Muscle layer of duodenum (tissue), 2 donors: ENCODE results near the gene ACSF3.
"Not testable (repeated sequence)": the region's sequence is repeated elsewhere in the genome, so short reads cannot be mapped to it uniquely, and the experiment has no call there.

Source experiments
- H3K27ac ChIP-seq: one replicate; pipeline ENCODE4 v1.7.0; 2013; ENCODE audit warnings: mild to moderate bottlenecking, low read length
- H3K27me3 ChIP-seq: one replicate; pipeline ENCODE4 v1.7.0; 2013; ENCODE audit warnings: low read depth, mild to moderate bottlenecking, control low read depth, low read length
- H3K36me3 ChIP-seq, 2 donors: one replicate each; pipeline ENCODE4 v1.7.0; 2013; ENCODE audit warnings: low read length in 2 of 2, control low read depth in 1 of 2, mild to moderate bottlenecking in 1 of 2; ENCODE audit not compliant: insufficient read depth in 2 of 2, control insufficient read depth in 1 of 2
- H3K4me1 ChIP-seq, 2 donors: one replicate each; pipeline ENCODE4 v1.7.0; 2013; ENCODE audit warnings: low read length in 2 of 2, mild to moderate bottlenecking in 2 of 2, control low read depth in 1 of 2, moderate library complexity in 1 of 2; ENCODE audit not compliant: insufficient read depth in 2 of 2, control insufficient read depth in 1 of 2
- H3K4me3 ChIP-seq, 2 donors: one replicate each; pipeline ENCODE4 v1.7.0; 2013; ENCODE audit warnings: low read length in 2 of 2, low read depth in 1 of 2, mild to moderate bottlenecking in 1 of 2
- H3K9me3 ChIP-seq, 2 donors: one replicate each; pipeline ENCODE4 v1.7.0; 2013; ENCODE audit warnings: low read length in 2 of 2, control low read depth in 1 of 2, mild to moderate bottlenecking in 1 of 2; ENCODE audit not compliant: control insufficient read depth in 1 of 2
- donor health status: healthy.

ACSF3 gene

DNA sequence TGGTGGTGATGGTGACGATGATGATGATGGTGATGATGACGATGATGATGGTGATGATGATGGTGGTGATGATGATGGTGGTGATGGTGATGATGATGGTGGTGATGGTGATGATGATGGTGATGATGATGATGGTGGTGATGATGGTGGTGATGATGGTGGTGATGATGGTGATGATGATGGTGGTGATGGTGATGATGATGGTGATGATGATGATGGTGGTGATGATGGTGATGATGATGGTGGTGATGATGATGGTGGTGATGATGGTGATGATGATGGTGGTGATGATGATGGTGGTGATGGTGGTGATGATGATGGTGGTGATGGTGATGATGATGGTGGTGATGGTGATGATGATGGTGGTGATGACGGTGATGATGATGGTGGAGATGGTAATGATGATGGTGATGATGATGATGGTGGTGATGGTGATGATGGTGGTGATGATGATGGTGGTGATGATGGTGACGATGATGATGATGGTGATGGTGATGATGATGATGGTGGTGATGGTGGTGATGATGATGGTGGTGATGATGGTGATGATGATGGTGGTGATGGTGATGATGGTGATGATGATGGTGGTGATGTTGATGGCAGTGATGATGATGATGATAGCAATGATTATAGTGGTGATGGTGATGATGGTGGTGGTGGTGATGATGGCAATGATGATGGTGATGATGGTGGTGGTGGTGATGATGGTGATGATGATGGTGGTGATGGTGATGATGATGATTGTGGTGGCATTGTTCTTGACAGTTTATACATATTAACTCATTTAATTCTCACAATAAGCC is 24.6 kb upstream of the ACSF3 start:
- not testable (repeated sequence) for H3K9me3 ChIP-seq, H3K27me3 ChIP-seq, H3K4me3 ChIP-seq, H3K36me3 ChIP-seq, H3K27ac ChIP-seq
- H3K4me1 ChIP-seq, result peaks cover 0 to 14% of the 10 kb centered on the region in 2 donors

- no peak overlapping the region for H3K27ac ChIP-seq
- H3K4me1 ChIP-seq, result peaks cover 0 to 14% of the 10 kb centered on the region in 2 donors
- H3K36me3 ChIP-seq, result no peaks in the 10 kb centered on the region
- H3K27me3 ChIP-seq, result peaks cover 8% of the 10 kb centered on the region
- H3K9me3 ChIP-seq, result no peaks in the 10 kb centered on the region
- H3K4me3 ChIP-seq, result no peak overlapping the region
Measured at GRCh38 chr16:89069920-89070319, 23.7 kb upstream of the ACSF3 start.

- Histone ChIP-seq H3K27me3 (peaks cover 8% of the 10 kb centered on the region), H3K4me3 (no peak overlapping the region), H3K36me3 (no peaks in the 10 kb centered on the region)
Measured at GRCh38 chr16:89070590-89070989, 23.1 kb upstream of the ACSF3 start.

GRCh38 chr16:89071686-89072547 is 21.7 kb upstream of the ACSF3 start:
- H3K36me3 ChIP-seq, result no peaks in the 10 kb centered on the region
- peak overlapping the region in 1 of 2 donors; percentile 15 for H3K4me3 ChIP-seq
- peaks cover 0 to 14% of the 10 kb centered on the region in 2 donors for H3K4me1 ChIP-seq
- H3K27me3 ChIP-seq, result peaks cover 8% of the 10 kb centered on the region
- no peaks in the 10 kb centered on the region for H3K9me3 ChIP-seq
- no peak overlapping the region for H3K27ac ChIP-seq

More at GRCh38 chr16:89070590-89070989, 23.1 kb upstream of the ACSF3 start:
- Histone ChIP-seq H3K9me3 (no peaks in the 10 kb centered on the region), H3K27ac (no peak overlapping the region), H3K4me1 (peaks cover 0 to 14% of the 10 kb centered on the region in 2 donors)

DNA sequence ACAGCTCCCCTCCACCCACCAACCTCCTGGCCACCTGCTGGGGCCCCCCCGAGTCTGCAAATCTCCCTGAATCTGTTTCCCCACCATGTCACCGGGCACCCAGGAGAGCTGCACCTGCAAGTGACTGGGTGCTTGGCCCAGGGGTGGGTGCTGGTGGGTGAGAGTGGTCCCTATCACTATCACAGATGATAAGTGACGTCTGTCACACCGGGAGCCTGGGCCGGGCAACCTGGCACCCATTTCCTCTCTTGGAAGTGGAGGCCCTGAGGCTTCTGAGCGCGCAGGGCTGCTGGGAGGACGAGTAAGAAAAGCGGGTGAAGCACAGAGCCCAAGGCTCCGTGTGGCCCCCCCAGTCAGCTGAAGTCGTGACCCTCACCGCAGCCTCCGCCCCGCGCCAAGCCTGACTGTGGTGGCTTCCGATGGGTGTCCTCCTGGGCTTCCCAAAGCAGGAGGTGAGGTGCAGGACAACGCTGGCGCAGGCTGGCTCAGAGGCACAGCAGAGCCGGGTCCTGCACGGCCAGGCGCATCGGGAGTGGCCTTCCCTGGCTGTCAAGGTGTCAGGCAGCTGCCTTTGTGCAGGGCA is 21.0 kb upstream of the ACSF3 start:
- H3K27ac ChIP-seq, result no peak overlapping the region
- peak overlapping the region in 1 of 2 donors; percentile 15 for H3K4me3 ChIP-seq
- H3K4me1 ChIP-seq, result peaks cover 0 to 14% of the 10 kb centered on the region in 2 donors
- H3K36me3 ChIP-seq, result no peaks in the 10 kb centered on the region
- H3K9me3 ChIP-seq, result no peaks in the 10 kb centered on the region
- peaks cover 8% of the 10 kb centered on the region for H3K27me3 ChIP-seq

DNA sequence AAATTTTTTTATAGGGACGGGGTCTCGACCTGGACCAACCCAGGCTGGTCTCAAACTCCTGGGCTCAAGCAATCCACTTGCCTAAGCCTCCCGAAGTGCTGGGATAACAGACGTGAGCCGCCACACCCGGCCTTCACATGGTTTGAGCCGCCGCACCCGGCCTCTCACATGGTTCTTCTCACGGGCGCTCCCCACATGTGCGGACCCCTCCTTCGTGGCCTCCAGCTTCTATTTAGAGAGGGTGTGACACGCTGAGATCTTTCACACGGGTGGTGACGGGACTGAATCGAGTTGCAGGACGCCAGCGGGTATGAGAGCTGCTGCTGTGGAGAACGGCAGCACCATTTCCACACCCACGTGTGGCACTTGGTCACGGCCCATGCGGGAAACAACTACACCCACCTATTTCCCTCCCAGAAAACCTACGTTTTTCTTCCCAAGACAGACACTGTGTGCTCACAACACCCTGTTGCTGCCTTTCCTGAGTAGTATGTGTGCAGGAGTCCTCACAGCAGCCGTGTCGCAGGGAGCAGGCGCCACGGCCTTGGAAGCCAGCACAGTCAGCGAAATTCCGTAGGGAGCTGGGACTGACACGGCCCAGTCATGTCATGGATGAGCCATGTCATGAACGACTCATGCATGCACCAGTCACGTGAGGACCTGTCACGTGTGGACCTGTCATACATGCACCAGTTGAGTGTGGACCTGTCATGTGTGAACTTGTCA is 20.1 kb upstream of the ACSF3 start:
- Histone ChIP-seq H3K36me3 (no peaks in the 10 kb centered on the region), H3K27me3 (peaks cover under 1% of the 10 kb centered on the region), H3K4me3 (no peak overlapping the region), H3K4me1 (peaks cover 0 to 14% of the 10 kb centered on the region in 2 donors), H3K9me3 (no peaks in the 10 kb centered on the region), H3K27ac (no peak overlapping the region)

GRCh38 chr16:89074072-89074674 is 19.5 kb upstream of the ACSF3 start:
- H3K27ac ChIP-seq, H3K4me3 ChIP-seq: not testable (repeated sequence)
- peaks cover 0 to 14% of the 10 kb centered on the region in 2 donors for H3K4me1 ChIP-seq

DNA sequence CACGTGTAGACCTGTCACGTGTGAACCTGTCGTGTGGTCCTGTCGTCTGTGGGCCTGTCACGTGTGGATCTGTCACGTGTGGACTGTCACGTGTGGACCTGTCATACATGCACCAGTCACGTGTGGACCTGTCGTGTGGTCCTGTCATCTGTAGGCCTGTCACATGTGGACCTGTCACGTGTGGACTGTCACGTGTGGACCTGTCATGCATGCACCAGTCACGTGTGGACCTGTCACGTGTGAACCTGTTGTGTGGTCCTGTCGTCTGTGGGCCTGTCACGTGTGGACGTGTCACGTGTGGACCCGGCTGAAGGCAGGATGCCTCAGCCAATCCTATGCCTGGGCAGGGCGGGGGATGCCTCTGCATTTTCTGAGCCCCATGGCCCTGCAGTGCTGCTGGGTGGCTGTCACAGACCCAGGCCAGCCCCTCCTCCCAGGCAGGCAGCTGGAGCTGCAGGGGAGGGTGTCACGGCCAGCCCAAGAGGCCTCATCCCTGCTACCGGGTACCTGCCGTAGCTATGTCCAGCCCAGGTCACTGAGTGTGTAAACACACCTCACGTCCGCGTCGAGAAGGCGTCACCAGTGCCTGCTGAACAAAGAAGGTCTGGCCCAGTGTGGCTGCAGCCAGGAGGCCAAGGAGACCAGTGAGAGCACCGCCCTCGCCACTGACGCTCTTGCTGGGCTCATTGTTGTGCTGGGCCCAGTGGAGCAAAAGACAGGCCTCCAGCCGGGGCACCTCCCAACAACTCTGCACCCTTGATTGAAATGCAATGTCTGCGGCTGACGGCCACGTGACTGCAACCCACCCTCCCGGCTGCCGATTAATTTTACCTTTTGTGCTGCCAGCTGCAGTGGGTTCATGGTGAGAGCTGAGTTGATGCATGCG is 18.6 kb upstream of the ACSF3 start:
- H3K27ac ChIP-seq, result no peak overlapping the region

More at GRCh38 chr16:89074072-89074674, 19.5 kb upstream of the ACSF3 start:
- not testable (repeated sequence) for H3K9me3 ChIP-seq, H3K36me3 ChIP-seq, H3K27me3 ChIP-seq

DNA sequence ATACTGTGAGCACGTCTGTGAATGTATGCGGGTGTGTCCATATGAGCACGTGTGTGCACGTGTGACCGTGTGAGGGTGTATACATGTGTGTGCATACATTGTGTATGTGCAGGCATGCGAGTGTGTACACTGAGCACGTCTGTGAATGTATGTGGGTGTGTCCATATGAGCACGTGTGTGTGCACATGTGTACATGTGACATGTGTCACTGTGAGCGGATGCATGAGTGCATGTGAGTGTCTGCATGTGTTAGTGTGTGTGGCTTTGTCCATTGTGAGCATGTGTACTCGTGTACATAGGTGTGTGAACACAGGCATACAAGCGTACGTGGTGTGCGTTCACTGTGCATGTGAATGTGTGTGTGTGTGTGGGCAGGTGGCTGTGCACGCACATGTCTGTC is 17.5 kb upstream of the ACSF3 start:
- Histone ChIP-seq H3K9me3 (no peaks in the 10 kb centered on the region), H3K4me1 (peaks cover 0 to 14% of the 10 kb centered on the region in 2 donors), H3K27me3 (no peaks in the 10 kb centered on the region), H3K27ac (no peak overlapping the region), H3K4me3 (no peak overlapping the region), H3K36me3 (no peaks in the 10 kb centered on the region)

More for the DNA sequence above, 18.6 kb upstream of the ACSF3 start:
- Histone ChIP-seq H3K4me3 (no peak overlapping the region), H3K36me3 (no peaks in the 10 kb centered on the region), H3K9me3 (no peaks in the 10 kb centered on the region), H3K27me3 (no peaks in the 10 kb centered on the region), H3K4me1 (peaks cover 0 to 14% of the 10 kb centered on the region in 2 donors)

DNA sequence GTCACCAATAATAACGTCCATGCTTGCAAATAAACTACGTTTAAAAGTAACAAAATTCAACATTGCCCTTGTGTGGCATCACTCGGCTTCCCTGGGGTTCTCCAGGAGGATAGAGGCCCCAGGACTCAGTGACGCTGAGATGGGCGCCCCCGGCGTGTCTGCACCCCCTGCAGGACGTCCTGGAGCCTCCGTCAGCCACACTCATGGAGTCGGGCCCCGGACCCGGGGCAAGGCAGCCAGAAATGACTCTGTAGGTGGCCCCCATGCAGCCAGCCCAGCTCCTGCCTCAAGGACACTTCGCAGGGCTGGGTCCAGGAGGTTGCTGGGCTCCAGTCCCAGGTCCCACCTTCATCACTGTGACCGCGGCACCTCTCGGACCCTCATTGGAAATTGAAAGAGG is 16.6 kb upstream of the ACSF3 start:
- H3K36me3 ChIP-seq, result no peaks in the 10 kb centered on the region
- H3K4me1 ChIP-seq, result peaks cover 0 to 9% of the 10 kb centered on the region in 2 donors
- no peak overlapping the region for H3K4me3 ChIP-seq
- H3K27me3 ChIP-seq, result no peaks in the 10 kb centered on the region
- no peaks in the 10 kb centered on the region for H3K9me3 ChIP-seq
- H3K27ac ChIP-seq, result no peak overlapping the region
